ENCODE data around the gene KEL.

The KEL gene

DNA sequence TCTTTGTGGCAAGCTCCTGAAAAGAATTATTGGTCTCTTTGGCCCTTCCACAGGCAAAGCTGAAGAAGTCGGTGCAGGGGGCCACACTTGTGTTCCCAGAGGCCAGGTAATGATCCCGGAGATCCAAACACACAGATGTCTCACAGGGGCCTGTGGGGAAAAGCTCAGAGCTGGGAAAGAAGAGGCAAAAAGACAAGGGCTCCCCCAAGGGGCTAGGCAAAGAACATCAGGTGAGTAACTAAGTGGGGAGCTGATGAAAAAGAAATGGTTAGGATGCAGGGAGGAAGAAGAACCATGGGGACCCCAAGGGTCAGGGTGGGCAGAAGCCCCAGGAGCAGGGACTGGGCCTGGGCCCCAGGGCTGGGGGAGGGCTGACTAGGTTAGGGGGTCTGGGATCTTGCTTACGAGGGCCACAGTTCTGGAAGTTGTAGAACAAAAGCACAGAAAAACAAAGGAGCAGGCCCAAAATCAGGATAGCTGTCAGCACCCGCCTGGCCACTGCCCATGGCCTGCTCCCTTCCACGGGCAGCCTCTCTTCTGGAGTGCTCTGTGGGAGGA, 1.1 kb downstream of the KEL start:
- DNase-seq: no peak

DNA sequence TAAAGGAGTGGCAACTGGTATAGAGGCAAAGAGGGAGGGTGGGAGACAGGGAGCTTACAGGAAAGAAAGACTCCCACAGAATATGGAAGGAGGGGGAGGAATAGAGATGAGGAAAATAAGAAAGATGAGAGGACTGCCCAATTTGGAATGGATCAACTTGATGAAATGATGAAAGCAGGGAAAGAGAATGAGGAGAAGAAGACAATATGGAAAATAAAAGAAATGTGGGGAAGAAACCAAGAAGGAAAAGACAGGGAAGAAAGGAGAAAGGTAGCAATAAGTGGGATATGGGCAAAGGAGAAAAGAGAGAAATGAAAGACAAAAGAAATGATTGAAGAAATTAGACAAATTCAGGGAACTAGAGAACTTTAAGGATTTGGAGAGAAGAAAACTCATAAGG, 3.0 kb downstream of the KEL start:
- DNase-seq: no peak

DNA sequence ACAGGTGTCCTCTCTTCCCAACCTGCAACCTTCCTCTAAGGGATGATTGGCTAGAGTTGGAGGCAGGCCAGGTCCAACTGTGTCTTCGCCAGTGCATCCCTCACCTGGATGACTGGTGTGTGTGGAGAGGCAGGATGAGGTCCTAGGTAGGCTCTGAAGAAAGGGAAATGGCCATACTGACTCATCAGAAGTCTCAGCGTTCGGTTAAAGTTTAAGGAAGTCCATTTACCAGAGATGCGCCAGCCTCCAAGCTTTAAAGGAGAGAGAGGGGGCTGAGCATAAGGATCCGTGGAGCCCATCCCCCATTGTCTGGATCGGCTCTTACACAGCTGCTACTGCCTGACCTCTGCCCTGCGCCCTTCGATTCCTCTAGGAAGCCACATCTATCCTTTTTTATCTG, 4.4 kb downstream of the KEL start:
- no peak for DNase-seq

DNA sequence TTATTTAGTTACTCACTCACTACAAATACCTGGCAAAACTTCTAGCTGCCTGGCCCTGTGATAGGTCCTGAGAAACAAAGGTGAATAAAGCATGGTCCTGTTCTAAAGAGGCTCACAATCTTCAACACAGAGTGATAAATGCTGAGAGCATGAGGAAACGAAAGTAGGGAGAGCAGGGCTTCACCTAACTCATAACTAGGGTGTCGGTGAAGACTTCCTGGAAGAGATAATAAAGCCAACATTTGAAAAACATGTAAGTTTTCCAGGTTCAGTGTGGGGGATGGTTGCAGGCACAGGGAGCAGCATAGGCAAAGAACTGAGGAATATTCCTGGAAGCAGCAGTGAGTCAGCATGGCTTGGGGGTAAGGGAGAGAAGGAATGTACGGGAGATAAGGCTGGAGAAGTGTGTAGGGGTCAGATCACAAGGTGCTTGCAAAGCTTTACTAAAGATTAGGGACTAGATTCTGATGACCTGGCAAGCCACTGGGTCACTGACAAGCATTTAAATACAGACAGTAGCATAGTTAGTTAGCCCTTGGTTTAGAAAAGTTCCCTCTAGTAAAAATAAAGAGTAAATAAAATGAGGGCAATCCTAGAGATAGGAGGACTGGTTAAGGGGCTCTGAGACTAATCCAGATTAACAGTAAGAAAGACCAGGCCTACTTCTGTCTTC, 5.1 kb downstream of the KEL start:
- DNase-seq: no peak

DNA sequence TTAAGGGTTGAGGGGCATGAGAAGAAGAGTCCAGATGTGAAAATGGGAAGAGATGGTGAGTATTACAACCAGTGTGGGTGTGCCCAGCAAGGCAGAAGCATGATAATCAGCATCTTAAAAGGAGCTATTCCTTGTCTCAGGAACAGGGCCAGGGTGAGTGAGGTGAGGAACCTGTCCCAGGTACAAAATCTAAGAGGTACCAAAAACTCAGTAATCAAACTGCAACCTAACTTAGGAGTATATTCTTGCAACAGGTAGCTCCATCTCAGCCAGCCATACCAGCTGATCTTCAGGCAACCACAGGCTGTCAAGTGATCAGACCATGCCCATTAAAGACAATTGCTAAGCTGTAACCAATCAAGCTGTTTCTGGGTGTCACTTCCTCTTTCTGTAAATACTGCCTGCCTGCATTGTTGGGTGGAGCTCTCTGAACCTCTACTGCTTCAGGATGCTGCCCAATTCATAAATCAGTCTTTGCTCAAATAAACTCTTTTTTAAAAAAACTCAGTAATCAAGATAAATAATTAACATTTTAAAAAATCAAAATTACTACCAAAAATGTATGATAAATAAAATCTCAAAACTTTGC, 7.4 kb downstream of the KEL start:
- no peak for DNase-seq

DNA sequence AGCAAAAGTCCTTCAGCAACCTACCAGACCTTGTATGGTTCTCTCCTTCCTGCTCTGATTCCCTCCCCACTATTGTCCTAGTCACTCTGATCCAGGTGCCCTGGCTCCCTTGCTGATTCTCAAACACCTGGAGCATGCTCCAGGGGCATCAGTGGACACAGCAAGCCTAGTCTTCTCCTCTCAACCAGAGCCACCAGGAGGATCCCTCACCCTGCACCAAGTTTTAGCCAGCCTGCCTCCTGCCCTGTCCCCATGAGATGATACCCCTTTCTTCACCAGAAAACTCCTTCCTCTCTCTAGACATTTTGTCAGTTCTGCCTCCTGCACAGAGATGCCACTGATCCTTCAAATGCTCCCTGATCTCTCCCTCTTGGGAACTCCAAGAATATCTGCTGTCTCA, 11.9 kb downstream of the KEL start:
- no peak for DNase-seq

DNA sequence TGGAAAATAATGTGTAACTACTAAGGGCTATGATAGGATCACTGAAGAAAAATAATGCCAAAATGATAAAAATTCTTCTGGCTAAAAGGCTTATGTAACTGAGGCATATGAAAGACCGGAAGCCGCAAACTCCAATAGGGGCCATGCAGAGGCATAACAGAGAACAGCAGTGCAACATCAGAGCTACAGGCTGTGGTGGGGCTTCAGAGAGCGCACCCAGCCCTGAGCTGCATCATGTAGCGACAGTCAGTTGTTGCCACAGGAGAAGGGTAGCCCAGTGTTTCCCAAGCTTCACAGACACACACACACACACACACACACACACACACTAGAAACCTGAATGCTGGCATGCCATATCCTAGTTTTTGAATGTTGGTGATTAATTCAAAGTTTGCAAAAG, 13.6 kb downstream of the KEL start:
- DNase-seq: no peak

DNA sequence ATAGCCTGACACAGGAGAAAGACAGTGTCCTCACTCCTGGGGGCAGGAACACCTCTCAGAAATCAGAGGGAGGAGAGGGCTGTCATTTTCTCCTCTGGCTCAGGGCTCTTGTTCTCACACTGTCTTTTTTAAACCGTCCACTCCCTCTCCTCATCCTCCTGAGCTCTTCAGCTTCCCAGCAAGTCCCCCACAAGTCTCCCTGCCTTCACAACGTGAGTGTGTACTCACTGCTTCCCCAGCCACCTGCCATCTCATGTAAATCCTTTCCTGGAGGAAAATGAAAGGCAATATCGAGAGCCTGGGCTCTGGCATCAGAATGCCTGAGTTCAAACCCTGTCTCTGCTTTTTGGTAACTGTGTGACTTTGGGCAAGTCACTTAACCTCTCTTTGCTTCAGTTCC, 17.2 kb downstream of the KEL start:
- no peak for DNase-seq

DNA sequence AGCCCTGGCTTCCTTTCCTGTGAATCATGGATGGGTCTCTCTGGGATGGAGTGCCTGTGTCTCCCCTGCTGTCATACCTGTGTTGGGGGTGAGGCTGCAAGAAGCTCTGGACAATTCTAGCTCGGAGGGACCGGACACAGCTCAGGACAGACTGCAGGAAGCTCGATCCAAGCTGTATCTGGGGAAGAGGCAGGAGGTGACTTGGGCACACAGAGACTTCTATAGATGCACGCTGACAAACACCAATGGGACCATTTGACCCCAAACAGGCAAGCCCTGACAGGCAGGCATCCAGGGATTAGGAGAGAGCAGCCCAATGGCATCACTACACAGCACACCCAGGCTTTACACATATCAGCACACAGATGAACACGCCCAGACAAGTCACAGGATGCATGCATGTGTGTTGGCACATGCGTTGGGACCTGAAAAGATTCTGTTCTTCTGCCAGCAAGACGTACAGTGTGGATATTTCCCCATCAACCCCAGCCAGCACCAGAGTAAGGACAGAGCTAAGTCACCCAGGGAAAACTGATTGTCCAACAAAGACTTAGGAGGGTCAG, 18.4 kb downstream of the KEL start:
- no peak for DNase-seq

DNA sequence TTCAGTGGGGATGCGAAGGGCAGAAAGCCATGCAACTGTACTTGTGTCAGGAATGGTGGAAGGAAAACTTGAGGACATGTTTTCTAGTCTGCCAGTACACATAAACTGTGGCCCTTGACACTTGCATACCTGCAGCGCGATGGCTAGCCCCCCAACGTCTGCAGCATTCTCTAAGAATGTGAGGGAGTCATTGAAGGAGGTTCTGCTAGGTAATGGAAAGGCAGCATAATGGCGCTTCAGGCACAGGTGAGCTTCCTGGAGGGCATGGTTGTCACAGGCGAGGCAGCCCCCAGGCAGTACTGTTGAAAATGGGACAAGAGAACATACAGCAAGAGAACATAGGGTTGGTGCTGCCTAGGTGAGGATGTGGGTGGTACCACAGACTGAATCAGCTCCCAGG, 19.4 kb downstream of the KEL start:
- DNase-seq: no peak

DNA sequence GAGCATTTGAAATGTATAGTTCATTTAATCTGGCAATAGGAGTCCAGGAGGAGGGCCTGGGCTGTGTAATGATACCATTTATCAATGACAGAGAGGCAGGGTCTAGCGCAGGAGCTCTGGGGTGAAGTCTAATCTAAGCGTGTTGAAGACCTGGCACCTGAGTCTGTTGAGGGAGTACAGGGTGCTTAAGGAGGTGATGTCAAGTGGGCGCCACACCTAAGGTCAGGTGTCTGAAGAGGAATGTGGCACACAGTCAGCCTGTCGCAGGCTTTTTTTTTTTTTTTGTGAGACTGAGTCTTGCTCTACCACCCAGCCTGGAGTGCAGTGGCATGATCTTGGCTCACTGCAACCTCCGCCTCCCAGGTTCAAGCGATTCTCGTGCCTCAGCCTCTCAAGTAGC, 20.6 kb downstream of the KEL start:
- no peak for DNase-seq

DNA sequence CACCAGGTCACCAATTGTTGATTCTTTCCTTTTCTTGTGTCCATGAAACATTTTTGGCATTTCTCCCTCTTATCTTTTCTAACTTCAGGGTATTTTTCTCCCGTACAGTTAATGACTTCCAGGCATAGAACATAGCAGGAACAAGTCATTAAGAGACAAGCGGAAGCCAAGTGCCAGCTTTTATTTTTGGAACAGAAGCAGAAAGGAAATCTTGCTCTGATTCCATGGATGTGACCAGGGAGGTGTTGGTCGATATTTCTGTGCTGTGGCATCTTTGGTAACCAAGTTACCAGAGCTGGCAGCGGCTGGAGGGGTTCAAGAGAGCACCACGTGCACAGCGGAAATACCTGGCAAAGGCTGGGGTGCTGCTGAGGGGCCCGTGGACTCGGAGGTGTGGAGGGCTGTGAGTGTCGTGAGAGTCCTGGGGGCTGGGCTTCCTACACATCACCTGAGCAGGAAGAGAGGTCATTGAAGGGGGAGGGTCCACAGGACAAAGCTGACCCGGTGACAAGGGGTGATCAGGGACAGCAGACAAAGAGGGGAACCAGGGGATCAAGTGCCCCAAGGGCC, 21.1 kb downstream of the KEL start:
- DNase-seq: no peak

DNA sequence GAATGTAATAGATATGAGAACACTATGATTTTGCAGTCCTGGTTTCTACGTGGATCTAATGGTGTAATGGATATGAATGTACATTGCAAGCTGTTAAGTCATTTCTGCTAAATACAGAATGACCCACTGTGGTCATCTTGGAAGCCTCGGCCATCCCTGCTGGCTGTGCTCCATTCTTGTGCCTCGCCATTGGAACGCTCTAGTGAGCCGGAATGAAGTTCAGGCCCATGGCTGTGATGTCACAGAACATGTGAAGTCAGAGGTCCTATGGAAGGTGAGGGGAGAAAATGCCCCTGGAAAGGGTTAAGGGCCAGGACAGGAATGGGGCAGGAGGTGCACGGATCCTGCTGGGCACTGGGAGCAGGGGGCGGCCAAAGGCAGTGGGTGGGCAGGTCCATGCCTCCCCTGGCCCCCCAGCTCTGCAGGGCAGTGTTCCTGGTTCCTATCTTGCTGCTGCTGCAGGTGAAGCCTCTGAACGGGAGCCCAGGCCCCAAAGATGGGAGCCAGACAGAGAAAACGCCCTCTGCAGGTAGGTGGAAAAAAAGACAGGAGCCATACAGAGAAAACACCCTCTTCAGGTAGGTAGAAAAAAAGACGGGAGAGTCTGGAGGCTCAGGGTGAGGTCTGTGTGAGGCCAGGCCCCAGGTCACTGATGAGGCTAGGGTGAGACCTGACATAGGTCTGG, 22.8 kb downstream of the KEL start, which contains the start of gene LLCFC1:
Gene LLCFC1 (plus strand): TSS at position 259 of the 685 bp plus-strand sequence. CDS start 138 bp downstream, at position 397.
- no peak for DNase-seq

DNA sequence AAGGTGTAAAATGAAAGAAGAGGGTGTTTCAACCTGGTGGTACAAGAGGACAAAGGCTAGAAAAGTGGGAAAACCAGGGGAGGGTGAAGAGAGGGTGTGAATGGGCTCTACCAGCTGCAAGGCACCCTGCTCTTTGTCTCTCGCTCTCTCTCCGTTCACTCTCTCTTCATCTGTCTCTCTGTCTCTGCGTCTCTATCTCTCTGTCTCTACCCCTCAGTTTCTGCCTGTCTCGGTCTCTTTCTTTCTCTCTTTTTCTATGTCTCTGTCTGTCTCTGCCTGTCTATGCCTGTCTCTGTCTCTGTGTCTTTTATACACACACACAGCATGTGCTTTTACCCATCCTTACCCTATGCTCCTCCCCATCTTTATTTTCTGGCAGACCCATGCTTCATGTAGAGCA, 23.6 kb downstream of the KEL start:
- no peak for DNase-seq

DNA sequence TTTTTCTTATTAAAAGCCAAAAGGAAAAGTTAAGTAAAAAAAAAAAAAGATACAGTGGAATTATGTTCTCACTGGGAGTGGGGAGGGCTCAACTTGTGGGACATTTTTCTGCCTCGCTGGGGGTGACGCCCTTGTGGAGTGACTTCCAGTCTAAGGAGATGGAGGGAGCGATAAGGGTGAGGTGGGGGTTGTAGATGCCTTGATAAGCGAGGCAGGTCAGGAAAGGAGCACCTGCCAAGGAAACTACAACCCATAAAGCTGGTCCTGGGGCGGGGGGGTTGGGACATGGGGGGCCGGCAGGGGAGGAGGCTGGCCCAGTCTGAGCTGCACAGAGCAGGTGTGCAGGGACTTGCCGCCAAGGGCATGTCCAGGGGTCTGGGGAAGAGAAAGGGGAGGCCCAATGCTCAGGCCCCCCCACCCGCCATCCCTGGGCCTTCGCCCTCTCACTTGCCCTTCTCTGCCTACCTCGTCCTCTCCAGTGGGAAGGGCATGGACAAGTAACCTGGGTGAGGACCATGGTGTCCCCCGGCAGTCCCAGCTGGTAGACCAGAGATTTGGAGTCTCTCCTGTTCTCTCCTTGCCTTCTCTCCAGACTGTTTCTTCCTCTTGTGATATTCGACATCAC, 26.1 kb downstream of the KEL start:
- no peak for DNase-seq

DNA sequence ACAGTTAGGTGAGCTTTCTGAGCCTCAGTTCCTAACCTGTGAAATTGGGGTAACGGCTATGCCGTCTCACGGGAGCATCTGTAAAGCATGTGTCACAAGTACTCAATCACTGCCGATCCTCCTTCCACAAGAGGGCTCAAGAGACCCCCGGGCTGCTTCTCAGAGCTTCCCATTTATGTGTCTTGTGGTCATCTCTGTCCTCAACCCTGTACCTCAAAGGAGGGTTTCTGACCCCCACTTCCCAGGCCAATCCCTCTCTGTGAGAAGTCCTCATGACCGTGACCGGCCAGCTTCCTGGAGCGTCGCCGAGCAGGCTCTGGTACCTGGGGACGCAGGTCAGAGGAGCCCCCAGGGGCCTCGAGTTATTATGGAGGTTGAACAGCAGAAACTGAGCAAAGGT, 28.1 kb downstream of the KEL start:
- DNase-seq: no peak

DNA sequence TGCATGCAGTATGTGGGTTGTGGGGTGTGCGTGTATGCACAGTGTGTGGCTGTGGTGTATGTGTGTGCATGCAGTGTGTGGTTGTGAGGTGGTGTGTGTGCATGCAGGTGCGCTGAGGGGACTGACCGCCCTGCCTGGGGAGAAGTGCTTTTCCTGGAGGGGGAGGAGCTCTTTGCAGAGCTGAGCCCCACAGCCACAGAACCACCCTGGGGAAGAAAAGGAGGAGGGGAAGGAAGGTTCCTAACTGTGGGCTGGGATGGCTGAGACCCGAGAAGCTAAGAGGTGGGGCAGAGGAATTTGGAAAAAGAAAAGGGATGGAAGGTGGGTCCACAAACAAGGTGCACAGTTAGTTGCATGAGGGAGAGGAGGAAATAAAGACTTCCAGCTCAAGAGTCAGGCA, 28.5 kb downstream of the KEL start, which contains the start of gene TRPV5:
Gene TRPV5 (minus strand): TSS at position 123 of the 400 bp plus-strand sequence. CDS start 287 bp downstream, outside the sequence.
- no peak for DNase-seq

DNA sequence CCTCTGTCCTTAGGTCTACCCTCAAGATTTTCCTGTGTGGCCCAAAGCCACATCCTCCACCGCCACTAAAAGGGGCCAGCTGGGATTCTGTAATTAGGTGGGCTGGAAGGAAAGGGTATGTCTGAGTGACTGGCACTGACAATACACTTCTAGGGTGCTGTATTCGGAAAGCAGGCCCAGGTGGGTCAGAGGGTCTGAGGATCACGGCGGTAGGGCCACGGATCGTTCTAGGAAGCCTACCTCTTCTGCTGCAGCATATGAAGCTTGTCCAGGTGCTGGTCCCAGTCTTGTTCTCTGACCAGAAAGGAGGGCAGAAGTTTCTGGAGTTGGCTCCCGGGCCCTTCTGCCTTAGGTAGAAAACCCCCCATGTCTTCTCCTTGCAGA, 29.1 kb downstream of the KEL start:
- no peak for DNase-seq

DNA sequence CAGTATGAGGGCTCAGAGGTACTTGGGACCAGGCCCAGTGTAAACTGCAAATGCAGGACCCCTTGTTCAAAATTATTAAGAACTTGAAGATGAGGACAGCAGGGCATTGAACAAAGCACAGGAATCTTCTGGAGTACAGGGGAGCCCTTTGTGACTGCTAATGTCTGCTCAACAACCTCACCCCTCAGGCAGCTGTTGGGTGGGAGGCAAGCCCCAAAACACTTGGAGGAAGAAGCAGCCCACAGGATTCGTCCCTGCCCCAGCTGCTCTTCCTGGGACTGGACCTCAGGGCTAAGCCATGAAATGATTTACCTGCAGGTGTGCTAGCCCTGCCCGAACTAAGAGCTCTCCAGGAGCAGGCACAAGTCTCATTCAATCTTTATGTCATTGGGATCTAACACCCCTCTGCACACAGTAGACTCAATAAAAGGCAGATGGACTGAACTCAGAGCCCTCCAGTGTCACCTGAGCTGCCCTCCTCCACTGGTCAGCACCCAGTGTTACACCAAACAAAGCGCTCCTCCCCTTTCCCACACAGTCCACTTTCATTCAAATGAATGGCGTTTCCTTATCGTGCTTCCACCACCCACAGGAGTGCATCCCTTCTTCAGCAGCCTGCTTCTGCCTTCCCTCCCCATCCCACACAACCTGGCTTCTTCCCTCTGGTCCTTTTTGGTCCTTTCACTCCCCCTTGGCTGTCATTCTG, 29.6 kb downstream of the KEL start:
- DNase-seq: no peak

DNA sequence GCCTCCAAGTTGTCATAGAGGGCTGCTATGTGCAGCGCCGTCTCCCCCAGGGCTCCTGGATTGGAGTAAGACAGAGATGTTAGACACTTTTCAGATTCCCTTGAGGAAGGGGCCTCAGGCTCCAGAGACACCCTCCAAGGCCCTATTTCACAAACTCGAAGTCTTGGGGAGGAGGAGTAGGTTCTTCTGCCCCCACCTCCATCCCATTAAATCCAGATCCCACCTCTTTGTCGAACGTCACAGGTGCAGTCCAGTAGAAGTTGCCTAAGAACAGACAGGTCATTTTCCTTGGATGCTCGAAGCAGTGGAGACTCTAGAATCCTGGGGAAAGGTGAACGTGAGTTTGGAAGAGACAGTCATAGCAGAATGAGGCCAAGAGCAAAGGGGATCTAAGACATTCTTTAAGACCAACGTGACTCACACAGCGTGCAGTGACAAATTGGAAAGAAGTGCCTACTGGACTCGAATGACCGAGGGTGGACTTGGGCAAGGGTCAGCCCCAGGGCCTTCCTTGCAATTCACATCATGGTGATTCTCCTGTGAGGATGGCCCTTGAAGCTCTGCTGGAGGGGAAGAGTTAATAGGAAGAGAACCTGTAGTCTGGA, 31.9 kb downstream of the KEL start:
- DNase-seq: no peak

DNA sequence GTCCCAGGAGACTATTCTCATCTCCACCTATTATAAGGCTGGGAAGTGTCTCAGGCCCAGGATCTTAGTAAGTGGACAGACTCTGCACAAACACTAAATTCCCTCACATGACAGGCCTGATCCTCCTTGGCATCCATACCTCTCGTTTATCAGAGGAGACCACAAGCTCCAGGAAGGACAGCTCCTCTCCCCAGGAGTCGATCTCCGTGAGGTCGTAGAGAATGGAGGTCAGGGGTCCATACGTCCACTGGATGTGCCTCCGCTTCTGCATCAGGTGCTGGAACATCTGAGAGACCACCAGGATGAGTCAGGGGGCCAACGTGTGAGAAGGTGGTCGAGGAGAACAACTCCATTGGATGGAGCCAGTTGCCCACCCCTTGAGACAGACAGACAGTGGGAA, 34.2 kb downstream of the KEL start:
- no peak for DNase-seq
